ENCODE data around the gene HPGDS. TPM values are rescaled to one million over a fixed set of nuclear protein-coding genes. Genes with fewer than 3 reads are reported as not detected.

HPGDS gene
- total and polyA plus RNA-seq, 10 of the 15 experiments (the other 5 are each of a cell fraction or from before 2014, with no cell fraction given) = not detected

GRCh38 chr4:94370533-94371254 lies 28.1 kb upstream of the HPGDS start:
- no peak for DNase-seq (ENCODE audit: low read depth, low spot score)
- Histone ChIP-seq H3K36me3 (ENCODE audit: control insufficient read depth in 2 of 2, insufficient read depth in 2 of 2, low read length in 1 of 2) (no peaks in the 10 kb centered on the region), H3K79me2 (ENCODE audit: control insufficient read depth, insufficient read depth, low read length) (no peaks in the 10 kb centered on the region), H3K9ac (ENCODE audit: control insufficient read depth, insufficient read depth, low read length) (no peak overlapping the region), H3K27me3 (replicated peaks in 1 of 2; ENCODE audit: control insufficient read depth in 2 of 2, insufficient read depth in 2 of 2, low read length in 1 of 2) (no peaks in the 10 kb centered on the region; a peak in 1 of 4 replicates), H3K9me3 (replicated peaks; ENCODE audit: control insufficient read depth, insufficient read depth, low read length) (no peaks in the 10 kb centered on the region), H3K27ac (ENCODE audit: control insufficient read depth, insufficient read depth) (no peak overlapping the region), H3K4me2 (ENCODE audit: control insufficient read depth, insufficient read depth) (no peak overlapping the region), H3K4me3 (no peak overlapping the region), H3K4me1 (ENCODE audit: control insufficient read depth, insufficient read depth, low read length) (no peaks in the 10 kb centered on the region), H4K20me1 (ENCODE audit: control insufficient read depth, insufficient read depth) (no peaks in the 10 kb centered on the region), H2AFZ (ENCODE audit: control insufficient read depth, low read depth, low read length) (no peak overlapping the region)
- POLR2A ChIA-PET = no interaction called here
- no TSS peak for BruUV-seq (replicated peaks)
- SMC1A ChIA-PET (ENCODE audit: uncharacterized antibody, unreplicated experiment) = no interaction called here
- 38% methylated on average over 6 of the region's 6 CpGs for WGBS (ENCODE audit: insufficient coverage, insufficient replicate concordance, low lambda C conversion rate, missing lambda C conversion rate)
- TF ChIP-seq SIX5 (IDR thresholded peaks at IDR 0.05; ENCODE audit: low read depth, low read length, severe bottlenecking) (no peak), MXI1 (IDR thresholded peaks at IDR 0.05; ENCODE audit: low read depth, low read length) (no peak)
- in situ Hi-C loops (cut with MboI) (no loop called here), intact Hi-C loops (cut with micrococcal nuclease; ENCODE audit: unreplicated experiment) (no loop called here)
- FAIRE-seq = no peak
- RAD21 ChIA-PET (ENCODE audit: unreplicated experiment) = no interaction called here
- CTCF ChIA-PET = interaction anchor here (1.2 kb wide), 1 partner anchor 351 kb away, joined by 3 read pairs; no protein-coding TSS in a partner anchor
- no peak for ATAC-seq

GRCh38 chr4:94369046-94369445 lies 26.4 kb upstream of the HPGDS start:
- Histone ChIP-seq H2AFZ (ENCODE audit: control insufficient read depth, low read depth, low read length) (no peak overlapping the region), H3K79me2 (ENCODE audit: control insufficient read depth, insufficient read depth, low read length) (no peaks in the 10 kb centered on the region), H3K27ac (ENCODE audit: control insufficient read depth, insufficient read depth) (no peak overlapping the region), H3K4me1 (ENCODE audit: control insufficient read depth, insufficient read depth, low read length) (no peaks in the 10 kb centered on the region), H4K20me1 (ENCODE audit: control insufficient read depth, insufficient read depth) (no peaks in the 10 kb centered on the region), H3K4me3 (no peak overlapping the region), H3K9ac (ENCODE audit: control insufficient read depth, insufficient read depth, low read length) (no peak overlapping the region), H3K36me3 (ENCODE audit: control insufficient read depth in 2 of 2, insufficient read depth in 2 of 2, low read length in 1 of 2) (no peaks in the 10 kb centered on the region), H3K9me3 (replicated peaks; ENCODE audit: control insufficient read depth, insufficient read depth, low read length) (no peaks in the 10 kb centered on the region), H3K27me3 (replicated peaks in 1 of 2; ENCODE audit: control insufficient read depth in 2 of 2, insufficient read depth in 2 of 2, low read length in 1 of 2) (no peaks in the 10 kb centered on the region; a peak in 1 of 4 replicates), H3K4me2 (ENCODE audit: control insufficient read depth, insufficient read depth) (no peak overlapping the region)
- ChIA-PET SMC1A (ENCODE audit: uncharacterized antibody, unreplicated experiment) (no interaction called here), CTCF (no interaction called here), RAD21 (ENCODE audit: unreplicated experiment) (no interaction called here), POLR2A (no interaction called here)
- intact Hi-C loops (cut with micrococcal nuclease; ENCODE audit: unreplicated experiment) (no loop called here), in situ Hi-C loops (cut with MboI) (no loop called here)
- ATAC-seq (no peak), DNase-seq (ENCODE audit: low read depth, low spot score) (no peak), FAIRE-seq (no peak)
- 0% methylated on average over 2 of the region's 2 CpGs for WGBS (ENCODE audit: insufficient coverage, insufficient replicate concordance, low lambda C conversion rate, missing lambda C conversion rate)
- BruUV-seq (replicated peaks) = no TSS peak
- TF ChIP-seq ESRRA (IDR thresholded peaks at IDR 0.05; ENCODE audit: low read length) (no peak), FOS (IDR thresholded peaks at IDR 0.05; ENCODE audit: borderline replicate concordance, extremely low read depth, insufficient read length) (no peak), ZBTB40 (IDR thresholded peaks at IDR 0.05; ENCODE audit: borderline replicate concordance) (no peak), PAX8 (IDR thresholded peaks at IDR 0.05) (no peak)
